Esophagus squamous epithelium (tissue), 5 donors: ENCODE measurements around the gene CC2D2A. TPM values are rescaled to one million over a fixed set of nuclear protein-coding genes. Genes with fewer than 3 reads are reported as not detected.

ENCODE experiments used
- DNase-seq: peaks from one replicate; lab custom pipeline; 2025; lab: John Stamatoyannopoulos, UW
- H3K27ac ChIP-seq, 4 donors: fragments of 200-600 bp; sonication (generic); one replicate each; pipeline ENCODE4 v1.5.1; 2016 to 2019; ENCODE audit warnings: mild to moderate bottlenecking in 1 of 4
- H3K27me3 ChIP-seq, 4 donors: fragments of 200-600 bp; sonication (generic); 1 replicate in 3 of 4; 2 replicates in 1 of 4; pipeline versions ENCODE4 v1.5.1 to v1.6.0; 2017 to 2021; ENCODE audit warnings: antibody characterized with exemption in 1 of 4
- H3K36me3 ChIP-seq, 3 donors: fragments of 200-600 bp; sonication (generic); one replicate each; pipeline ENCODE4 v1.5.1; 2016 to 2019
- H3K4me1 ChIP-seq, 3 donors: fragments of 200-600 bp; sonication (generic); one replicate each; pipeline ENCODE4 v1.5.1; 2017 to 2019
- H3K4me3 ChIP-seq, 4 donors: fragments of 200-600 bp; sonication (generic); 1 replicate in 3 of 4; 2 replicates in 1 of 4; pipeline ENCODE4 v1.5.1; 2016 to 2019; ENCODE audit warnings: mild to moderate bottlenecking in 2 of 4, moderate library complexity in 1 of 4
- H3K9me3 ChIP-seq, 3 donors: fragments of 200-600 bp; sonication (generic); one replicate each; pipeline ENCODE4 v1.5.1; 2016 to 2019
- CTCF ChIP-seq, 6 experiments: fragments of 450-650 bp in 4 of 6; fragments of 200-600 bp in 2 of 6; sonication (generic) in 2 of 6; IDR thresholded peaks; one replicate each; pipeline ENCODE4 v1.5.1; 2016 to 2019; ENCODE audit warnings: antibody characterized with exemption in 6 of 6, mild to moderate bottlenecking in 4 of 6, moderate library complexity in 4 of 6
- POLR2A ChIP-seq, 4 donors: fragments of 450-650 bp; IDR thresholded peaks; one replicate each; pipeline ENCODE4 v1.6.1; 2017; ENCODE audit warnings: antibody characterized with exemption in 4 of 4, mild to moderate bottlenecking in 4 of 4, moderate library complexity in 3 of 4
- WGBS, 2 donors: methylation state at CpG; one replicate each; pipeline ENCODE4 v1.1.5; 2018; 5-methylcytosine and 5-hydroxymethylcytosine counted together
- intact Hi-C: fragments of 100-400 bp; cut with DNase I; formaldehyde crosslinking; loops from one replicate; pipeline ENCODE4 v1.15.0; 2022
- total RNA-seq, 4 donors: library from RNA; depleted of rRNA; stranded (reverse); fragments of >200 nt; gene quantifications; one replicate each; pipeline ENCODE4 v1.1.0, GENCODE V29; 2016
- donor health status: DM: yes; HTN: yes; CAD: no.

CC2D2A gene
- total RNA-seq, 4 donors from 2014 or later, result 2.1 to 9.0 (median 6.4) TPM

- Histone ChIP-seq H3K9me3 (no peaks in the 10 kb centered on the region), H3K4me3 (no peak overlapping the region), H3K4me1 (peaks cover 0 to 22% (median 11%) of the 10 kb centered on the region in 3 donors), H3K27me3 (no peaks in the 10 kb centered on the region), H3K27ac (no peak overlapping the region), H3K36me3 (no peaks in the 10 kb centered on the region)
- intact Hi-C loops, result no loop called here
- 42 to 51% methylated on average over 2 of the region's 2 CpGs for WGBS, 2 donors
- DNase-seq, result no peak
- TF ChIP-seq POLR2A (IDR thresholded peaks at IDR 0.05) (no peak), CTCF (IDR thresholded peaks at IDR 0.05) (no peak)
These were observed 30.6 kb upstream of the CC2D2A start for GRCh38 chr4:15438939-15439524.

- H3K27me3 ChIP-seq, result no peaks in the 10 kb centered on the region
- no peaks in the 10 kb centered on the region for H3K36me3 ChIP-seq
- no peak for DNase-seq
- no peak overlapping the region for H3K4me3 ChIP-seq
- H3K9me3 ChIP-seq, result no peaks in the 10 kb centered on the region
- TF ChIP-seq POLR2A (IDR thresholded peaks at IDR 0.05) (no peak), CTCF (IDR thresholded peaks at IDR 0.05) (no peak)
- no peak overlapping the region for H3K27ac ChIP-seq
- H3K4me1 ChIP-seq, result peaks cover 8 to 19% (median 15%) of the 10 kb centered on the region in 3 donors
- 59 to 70% methylated on average over 2 of the region's 2 CpGs for WGBS, 2 donors
- intact Hi-C loops, result no loop called here
These were observed 26.1 kb upstream of the CC2D2A start for GRCh38 chr4:15443371-15444160.

GRCh38 chr4:15444276-15444675, 25.4 kb upstream of the CC2D2A start:
- TF ChIP-seq CTCF (IDR thresholded peaks at IDR 0.05) (no peak), POLR2A (IDR thresholded peaks at IDR 0.05) (no peak)
- intact Hi-C loops, result no loop called here
- Histone ChIP-seq H3K9me3 (no peaks in the 10 kb centered on the region), H3K36me3 (no peaks in the 10 kb centered on the region), H3K27ac (no peak overlapping the region), H3K4me3 (no peak overlapping the region), H3K27me3 (no peaks in the 10 kb centered on the region), H3K4me1 (peaks cover 8 to 19% (median 15%) of the 10 kb centered on the region in 3 donors)
- WGBS, 2 donors, result 90 to 94% methylated on average over 6 to 7 of the region's 7 CpGs
- no peak for DNase-seq

- Histone ChIP-seq H3K27me3 (no peaks in the 10 kb centered on the region), H3K4me3 (no peak overlapping the region), H3K4me1 (peaks cover 8 to 19% (median 15%) of the 10 kb centered on the region in 3 donors), H3K36me3 (no peaks in the 10 kb centered on the region), H3K27ac (peak overlapping the region in 1 of 4 donors; percentile 25), H3K9me3 (no peaks in the 10 kb centered on the region)
- intact Hi-C loops, result no loop called here
- TF ChIP-seq POLR2A (IDR thresholded peaks at IDR 0.05) (no peak), CTCF (IDR thresholded peaks at IDR 0.05) (no peak)
- DNase-seq, result no peak
- 37 to 45% methylated on average over 4 of the region's 4 CpGs for WGBS, 2 donors
These were observed 24.7 kb upstream of the CC2D2A start for GRCh38 chr4:15444879-15445547.
